ENCODE data around the gene ARHGEF3. TPM values are rescaled to one million over a fixed set of nuclear protein-coding genes. Genes with fewer than 3 reads are reported as not detected.

ARHGEF3 gene, protein sequence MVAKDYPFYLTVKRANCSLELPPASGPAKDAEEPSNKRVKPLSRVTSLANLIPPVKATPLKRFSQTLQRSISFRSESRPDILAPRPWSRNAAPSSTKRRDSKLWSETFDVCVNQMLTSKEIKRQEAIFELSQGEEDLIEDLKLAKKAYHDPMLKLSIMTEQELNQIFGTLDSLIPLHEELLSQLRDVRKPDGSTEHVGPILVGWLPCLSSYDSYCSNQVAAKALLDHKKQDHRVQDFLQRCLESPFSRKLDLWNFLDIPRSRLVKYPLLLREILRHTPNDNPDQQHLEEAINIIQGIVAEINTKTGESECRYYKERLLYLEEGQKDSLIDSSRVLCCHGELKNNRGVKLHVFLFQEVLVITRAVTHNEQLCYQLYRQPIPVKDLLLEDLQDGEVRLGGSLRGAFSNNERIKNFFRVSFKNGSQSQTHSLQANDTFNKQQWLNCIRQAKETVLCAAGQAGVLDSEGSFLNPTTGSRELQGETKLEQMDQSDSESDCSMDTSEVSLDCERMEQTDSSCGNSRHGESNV
- total RNA-seq (10 to 100 TPM; 25.9 to 40.9 TPM), polyA plus RNA-seq (10 to 100 TPM; 10.4 to 16.0 TPM)
- long read RNA-seq, donor 1, partial matches to known transcripts = 0 of 5 reads
- long read RNA-seq, donor 1, other reads (novel, unspliced or antisense) = 0 of 5 reads
- long read RNA-seq, donor 2, partial matches to known transcripts = 0 of 1 reads
- long read RNA-seq, donor 2, other reads (novel, unspliced or antisense) = 0 of 1 reads
- long read RNA-seq, donor 3, partial matches to known transcripts = 0 of 1 reads
- long read RNA-seq, donor 3, other reads (novel, unspliced or antisense) = 0 of 1 reads
- long read RNA-seq, donor 4, partial matches to known transcripts = 0 of 1 reads
- long read RNA-seq, donor 4, other reads (novel, unspliced or antisense) = 0 of 1 reads
- long read RNA-seq, donor 5, partial matches to known transcripts = 0 of 7 reads
- long read RNA-seq, donor 5, other reads (novel, unspliced or antisense) = 0 of 7 reads

DNA sequence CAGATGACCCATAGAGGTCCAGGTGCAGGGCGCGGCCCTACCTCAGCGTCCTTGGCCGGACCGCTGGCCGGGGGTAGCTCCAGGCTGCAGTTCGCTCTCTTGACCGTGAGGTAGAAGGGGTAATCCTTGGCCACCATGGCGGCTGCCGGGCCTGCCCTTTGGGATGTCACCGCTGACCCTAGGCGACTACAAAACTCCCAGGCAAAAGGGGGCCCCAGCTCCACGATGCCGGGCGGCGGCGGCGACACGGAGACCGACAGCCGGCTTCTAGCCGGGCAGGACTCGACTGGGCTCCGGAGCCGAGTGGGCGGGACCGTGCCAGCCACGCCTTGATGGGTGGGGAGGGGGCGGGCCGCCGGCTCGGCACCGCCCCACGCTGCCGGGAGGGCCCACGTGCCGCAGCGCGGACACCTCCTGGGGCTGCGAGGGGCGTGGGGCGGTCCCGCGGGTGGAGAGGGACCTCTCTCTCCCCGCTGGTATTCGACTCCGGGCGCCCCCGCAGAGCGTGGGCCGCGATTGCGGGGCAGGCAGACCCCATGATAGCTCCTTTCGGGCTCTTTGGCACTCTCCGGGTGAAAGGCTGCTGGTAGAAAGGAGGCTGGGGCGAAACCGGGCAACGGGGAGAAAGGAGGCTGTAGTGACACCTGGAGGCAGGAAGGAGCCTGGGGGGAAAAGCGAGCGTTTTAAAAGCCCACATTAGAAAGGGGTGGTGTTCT lies at the start of gene ARHGEF3:
ARHGEF3 (minus strand) TSS at position 288 of the 716 bp plus-strand sequence; CDS start at position 137, 151 bp downstream.
- Histone ChIP-seq H3K27me3 (ENCODE audit: control insufficient read depth in 3 of 3, insufficient read depth in 3 of 3, low read length in 2 of 3) (no peaks in the 10 kb centered on the region), H3K36me3 (ENCODE audit: control insufficient read depth in 4 of 4, insufficient read depth in 4 of 4, low read length in 4 of 4) (no peaks in the 10 kb centered on the region), H3K9me3 (ENCODE audit: control insufficient read depth in 4 of 4, insufficient read depth in 3 of 4, low read length in 3 of 4) (no peaks in the 10 kb centered on the region), H3K9ac (ENCODE audit: insufficient read depth in 1 of 2, low read length in 2 of 2) (peak within 1 kb of the TSS in 1 of 2 donors; percentile 77), H3K27ac (ENCODE audit: low read depth in 1 of 2, low read length in 1 of 2) (peak within 1 kb of the TSS; percentile 55 to 91), H3K4me1 (ENCODE audit: control insufficient read depth in 5 of 5, insufficient read depth in 5 of 5, low read length in 5 of 5) (peaks cover 0 to 33% (median 10%) of the 10 kb centered on the region in 5 donors), H3K4me3 (peak within 1 kb of the TSS; percentile 90)
- ATAC-seq (ENCODE audit: insufficient read depth, low FRiP score) (peak; percentile 95), DNase-seq (peak; percentile 78 to 88 (median 86))
- WGBS, 2 donors = 1% methylated on average over 47 to 60 of the region's 60 CpGs
- TF ChIP-seq, protein P1, sequence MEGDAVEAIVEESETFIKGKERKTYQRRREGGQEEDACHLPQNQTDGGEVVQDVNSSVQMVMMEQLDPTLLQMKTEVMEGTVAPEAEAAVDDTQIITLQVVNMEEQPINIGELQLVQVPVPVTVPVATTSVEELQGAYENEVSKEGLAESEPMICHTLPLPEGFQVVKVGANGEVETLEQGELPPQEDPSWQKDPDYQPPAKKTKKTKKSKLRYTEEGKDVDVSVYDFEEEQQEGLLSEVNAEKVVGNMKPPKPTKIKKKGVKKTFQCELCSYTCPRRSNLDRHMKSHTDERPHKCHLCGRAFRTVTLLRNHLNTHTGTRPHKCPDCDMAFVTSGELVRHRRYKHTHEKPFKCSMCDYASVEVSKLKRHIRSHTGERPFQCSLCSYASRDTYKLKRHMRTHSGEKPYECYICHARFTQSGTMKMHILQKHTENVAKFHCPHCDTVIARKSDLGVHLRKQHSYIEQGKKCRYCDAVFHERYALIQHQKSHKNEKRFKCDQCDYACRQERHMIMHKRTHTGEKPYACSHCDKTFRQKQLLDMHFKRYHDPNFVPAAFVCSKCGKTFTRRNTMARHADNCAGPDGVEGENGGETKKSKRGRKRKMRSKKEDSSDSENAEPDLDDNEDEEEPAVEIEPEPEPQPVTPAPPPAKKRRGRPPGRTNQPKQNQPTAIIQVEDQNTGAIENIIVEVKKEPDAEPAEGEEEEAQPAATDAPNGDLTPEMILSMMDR (IDR thresholded peaks at IDR 0.05; ENCODE audit: control extremely low read depth, extremely low read depth) = peak; percentile 39

DNA sequence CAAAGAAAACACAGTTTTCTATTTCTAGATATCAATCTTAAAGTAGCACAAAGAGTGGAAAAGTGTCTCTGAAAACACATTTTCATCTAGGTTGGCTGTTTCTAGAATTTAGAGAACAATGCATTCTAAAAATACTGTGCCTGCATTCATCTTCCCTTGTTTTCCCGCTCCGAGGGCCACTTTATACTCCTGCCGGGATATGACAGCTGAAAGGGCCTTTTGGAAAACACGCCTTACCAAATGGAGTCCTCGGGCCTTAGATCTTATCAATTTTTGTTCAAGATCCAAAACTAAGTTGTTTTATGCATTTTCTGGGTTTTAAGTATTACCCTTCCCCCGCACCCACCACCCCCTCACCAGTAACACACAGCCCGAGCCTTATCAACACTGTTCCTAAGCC lies 47.9 kb upstream of the ARHGEF3 start:
- no peak overlapping the region for H3K4me3 ChIP-seq
- TF ChIP-seq, protein P1 (IDR thresholded peaks at IDR 0.05; ENCODE audit: control extremely low read depth, extremely low read depth) = no peak
- 83 to 87% methylated on average over 7 of the region's 7 CpGs for WGBS, 2 donors
- no peaks in the 10 kb centered on the region for H3K9me3 ChIP-seq (ENCODE audit: control insufficient read depth in 4 of 4, insufficient read depth in 3 of 4, low read length in 3 of 4)
- H3K9ac ChIP-seq (ENCODE audit: insufficient read depth in 1 of 2, low read length in 2 of 2) = no peak overlapping the region
- DNase-seq = no peak
- H3K27ac ChIP-seq (ENCODE audit: low read depth in 1 of 2, low read length in 1 of 2) = no peak overlapping the region
- H3K36me3 ChIP-seq (ENCODE audit: control insufficient read depth in 4 of 4, insufficient read depth in 4 of 4, low read length in 4 of 4) = no peaks in the 10 kb centered on the region
- H3K4me1 ChIP-seq (ENCODE audit: control insufficient read depth in 5 of 5, insufficient read depth in 5 of 5, low read length in 5 of 5) = peaks cover 0 to 9% (median 0%) of the 10 kb centered on the region in 5 donors
- no peak for ATAC-seq (ENCODE audit: insufficient read depth, low FRiP score)
- H3K27me3 ChIP-seq (ENCODE audit: control insufficient read depth in 3 of 3, insufficient read depth in 3 of 3, low read length in 2 of 3) = no peaks in the 10 kb centered on the region

DNA sequence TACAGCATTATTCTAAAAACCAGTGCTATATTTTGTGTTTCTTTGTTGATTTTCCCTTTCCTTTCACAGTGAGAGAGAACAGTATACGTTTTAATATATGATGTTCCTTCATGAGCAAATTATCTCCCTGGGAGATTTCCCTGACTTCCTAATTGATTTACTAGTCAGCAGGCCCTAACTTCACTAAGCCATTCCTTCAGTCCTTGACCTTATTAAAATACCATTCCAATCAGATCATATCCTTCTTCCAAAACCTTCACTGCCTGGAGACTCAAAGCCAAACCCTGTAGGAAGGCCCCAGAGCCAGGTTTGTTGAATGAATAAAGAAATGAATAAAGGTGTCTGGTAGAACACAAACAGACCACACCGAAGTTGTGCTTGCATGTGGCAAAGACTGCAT lies 43.8 kb upstream of the ARHGEF3 start:
- DNase-seq (no peak), ATAC-seq (ENCODE audit: insufficient read depth, low FRiP score) (no peak)
- TF ChIP-seq, protein P1 (IDR thresholded peaks at IDR 0.05; ENCODE audit: control extremely low read depth, extremely low read depth) = no peak
- H3K9ac ChIP-seq (ENCODE audit: insufficient read depth in 1 of 2, low read length in 2 of 2) = no peak overlapping the region
- H3K27ac ChIP-seq (ENCODE audit: low read depth in 1 of 2, low read length in 1 of 2) = no peak overlapping the region
- no peaks in the 10 kb centered on the region for H3K9me3 ChIP-seq (ENCODE audit: control insufficient read depth in 4 of 4, insufficient read depth in 3 of 4, low read length in 3 of 4)
- WGBS, 2 donors = 92% methylated on average over 2 of the region's 2 CpGs
- no peaks in the 10 kb centered on the region for H3K4me1 ChIP-seq (ENCODE audit: control insufficient read depth in 5 of 5, insufficient read depth in 5 of 5, low read length in 5 of 5)
- no peaks in the 10 kb centered on the region for H3K36me3 ChIP-seq (ENCODE audit: control insufficient read depth in 4 of 4, insufficient read depth in 4 of 4, low read length in 4 of 4)
- H3K27me3 ChIP-seq (ENCODE audit: control insufficient read depth in 3 of 3, insufficient read depth in 3 of 3, low read length in 2 of 3) = no peaks in the 10 kb centered on the region
- no peak overlapping the region for H3K4me3 ChIP-seq

Measured in lung (tissue), 16 donors.